Uterus (tissue), 2 donors: ENCODE measurements around the gene PPM1H.

Experiments
- CTCF ChIP-seq, 4 experiments: fragments of 200-600 bp in 2 of 4; fragments of 450-650 bp in 2 of 4; sonication (generic) in 2 of 4; IDR thresholded peaks; one replicate each; pipeline ENCODE4 v1.5.1; 2016 to 2019; ENCODE audit warnings: antibody characterized with exemption in 4 of 4, mild to moderate bottlenecking in 2 of 4, moderate library complexity in 1 of 4
- POLR2A ChIP-seq, 2 donors: fragments of 450-650 bp; IDR thresholded peaks; one replicate each; pipeline ENCODE4 v1.6.1; 2016; ENCODE audit warnings: antibody characterized with exemption in 2 of 2, mild to moderate bottlenecking in 1 of 2, moderate library complexity in 1 of 2

- TF ChIP-seq CTCF (IDR thresholded peaks at IDR 0.05) (no peak), POLR2A (IDR thresholded peaks at IDR 0.05) (no peak)
These were observed 309.7 kb downstream of the PPM1H start for GRCh38 chr12:62625228-62625627.
